GM18909 (cell line): ENCODE results near the gene LGALS4.
"Not testable (repeated sequence)": the region's sequence is repeated elsewhere in the genome, so short reads cannot be mapped to it uniquely, and the experiment has no call there.

ENCODE experiments used
- ATAC-seq: cut with Tn5 transposase; IDR thresholded peaks from one replicate; pipeline ENCODE4 v1.9.1; 2021; ENCODE audit warnings: mild to moderate bottlenecking; ENCODE audit not compliant: unreplicated experiment, poor library complexity

The LGALS4 gene

GRCh38 chr19:38826856-38827551 lies 14.3 kb upstream of the LGALS4 start:
- no peak for ATAC-seq

GRCh38 chr19:38825936-38826335 lies 13.2 kb upstream of the LGALS4 start:
- ATAC-seq: not testable (repeated sequence)

- ATAC-seq: not testable (repeated sequence)
Observed at GRCh38 chr19:38821230-38821825, 8.6 kb upstream of the LGALS4 start.

GRCh38 chr19:38819231-38819920 lies 6.6 kb upstream of the LGALS4 start:
- no peak for ATAC-seq

GRCh38 chr19:38817081-38817480 lies 4.3 kb upstream of the LGALS4 start:
- no peak for ATAC-seq

- no peak for ATAC-seq
Observed at GRCh38 chr19:38816131-38816750, 3.5 kb upstream of the LGALS4 start.

GRCh38 chr19:38815059-38816001 lies 2.6 kb upstream of the LGALS4 start:
- ATAC-seq: no peak

- not testable (repeated sequence) for ATAC-seq
Observed at GRCh38 chr19:38813932-38814331, 1.2 kb upstream of the LGALS4 start.

GRCh38 chr19:38813323-38813722 lies 578 bp upstream of the LGALS4 start:
- ATAC-seq: no peak

- ATAC-seq: no peak
Observed at GRCh38 chr19:38812009-38812840, 520 bp downstream of the LGALS4 start.

- ATAC-seq: no peak
Observed at GRCh38 chr19:38809592-38810252, 3.0 kb downstream of the LGALS4 start.

GRCh38 chr19:38808741-38809140 lies 4.0 kb downstream of the LGALS4 start:
- no peak for ATAC-seq

GRCh38 chr19:38807374-38808098 lies 5.2 kb downstream of the LGALS4 start:
- not testable (repeated sequence) for ATAC-seq

GRCh38 chr19:38806371-38806770 lies 6.4 kb downstream of the LGALS4 start:
- ATAC-seq: no peak

GRCh38 chr19:38805180-38805579 lies 7.6 kb downstream of the LGALS4 start:
- ATAC-seq: no peak

GRCh38 chr19:38803543-38803942 lies 9.2 kb downstream of the LGALS4 start:
- ATAC-seq: no peak

GRCh38 chr19:38801359-38802095 lies 11.2 kb downstream of the LGALS4 start:
- ATAC-seq: no peak
